ENCODE data around the gene GADD45A. TPM values are rescaled to one million over a fixed set of nuclear protein-coding genes. Genes with fewer than 3 reads are reported as not detected.

The GADD45A gene
- polyA plus RNA-seq, 1 donor (not counting 4 experiments of a cell fraction or from before 2014, with no cell fraction given) = 151 TPM

DNA sequence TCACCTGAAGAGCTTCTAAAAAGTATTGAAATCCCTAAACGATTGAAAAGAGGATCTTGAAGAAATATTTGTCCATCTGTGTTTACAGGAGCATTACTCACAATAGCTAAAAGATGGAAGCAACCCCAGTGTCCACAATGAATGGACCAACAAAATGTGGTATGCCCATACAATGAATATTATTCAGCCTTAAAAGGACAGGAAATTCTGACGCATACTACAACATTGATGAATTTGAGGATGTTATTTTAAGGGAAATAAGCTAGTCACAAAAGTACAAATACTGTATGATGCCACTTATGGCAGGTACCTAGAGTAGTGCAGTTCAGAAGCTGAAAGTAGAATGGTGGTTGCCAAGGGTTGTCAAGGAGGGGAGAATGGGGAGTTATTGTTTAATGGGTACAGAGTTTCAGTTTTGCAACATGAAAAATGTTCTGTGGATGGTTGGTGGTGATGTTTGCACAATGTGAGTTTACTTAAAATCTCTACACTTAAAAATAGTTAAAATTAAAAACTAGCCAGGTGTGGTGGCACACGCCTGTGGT, 37.1 kb upstream of the GADD45A start:
- H3K9me1 ChIP-seq (ENCODE audit: control insufficient read depth, extremely low read depth, insufficient read depth, low read length) = no peaks in the 10 kb centered on the region
- no peaks in the 10 kb centered on the region for H3K9me3 ChIP-seq (ENCODE audit: control insufficient read depth, low read depth, low read length)
- no peak for TF ChIP-seq EZH2 (IDR thresholded peaks at IDR 0.05; ENCODE audit: low read length)
- TF ChIP-seq, protein P1, sequence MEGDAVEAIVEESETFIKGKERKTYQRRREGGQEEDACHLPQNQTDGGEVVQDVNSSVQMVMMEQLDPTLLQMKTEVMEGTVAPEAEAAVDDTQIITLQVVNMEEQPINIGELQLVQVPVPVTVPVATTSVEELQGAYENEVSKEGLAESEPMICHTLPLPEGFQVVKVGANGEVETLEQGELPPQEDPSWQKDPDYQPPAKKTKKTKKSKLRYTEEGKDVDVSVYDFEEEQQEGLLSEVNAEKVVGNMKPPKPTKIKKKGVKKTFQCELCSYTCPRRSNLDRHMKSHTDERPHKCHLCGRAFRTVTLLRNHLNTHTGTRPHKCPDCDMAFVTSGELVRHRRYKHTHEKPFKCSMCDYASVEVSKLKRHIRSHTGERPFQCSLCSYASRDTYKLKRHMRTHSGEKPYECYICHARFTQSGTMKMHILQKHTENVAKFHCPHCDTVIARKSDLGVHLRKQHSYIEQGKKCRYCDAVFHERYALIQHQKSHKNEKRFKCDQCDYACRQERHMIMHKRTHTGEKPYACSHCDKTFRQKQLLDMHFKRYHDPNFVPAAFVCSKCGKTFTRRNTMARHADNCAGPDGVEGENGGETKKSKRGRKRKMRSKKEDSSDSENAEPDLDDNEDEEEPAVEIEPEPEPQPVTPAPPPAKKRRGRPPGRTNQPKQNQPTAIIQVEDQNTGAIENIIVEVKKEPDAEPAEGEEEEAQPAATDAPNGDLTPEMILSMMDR (optimal IDR thresholded peaks at IDR 0.05 in 1 of 3, IDR thresholded peaks at IDR 0.05 in 1 of 3, conservative IDR thresholded peaks at IDR 0.05 in 1 of 3; ENCODE audit: extremely low read depth in 1 of 3, insufficient read depth in 2 of 3, low read length in 3 of 3) = no peak
- no peaks in the 10 kb centered on the region for H4K20me1 ChIP-seq (ENCODE audit: control insufficient read depth, extremely low read depth, insufficient read depth, low read length)
- no peak overlapping the region for H2AFZ ChIP-seq (ENCODE audit: control insufficient read depth, low read length)
- dilution Hi-C loops (cut with MboI; ENCODE audit: extremely low pct_ligation_motif_present, low sequenced_read_pairs) = no loop called here
- FAIRE-seq (no peak), DNase-seq (ENCODE audit: low read depth, low spot score) (no peak)
- no peak overlapping the region for H3K4me3 ChIP-seq (ENCODE audit: control insufficient read depth in 2 of 3, extremely low read depth in 1 of 3, insufficient read depth in 2 of 3, low read depth in 1 of 3, low read length in 3 of 3)
- no peaks in the 10 kb centered on the region for H3K79me2 ChIP-seq (ENCODE audit: control insufficient read depth, insufficient read depth, low read length)
- H3K4me1 ChIP-seq (ENCODE audit: control insufficient read depth, extremely low read depth, insufficient read depth, low read length) = peaks cover 15% of the 10 kb centered on the region
- no peaks in the 10 kb centered on the region for H3K36me3 ChIP-seq (ENCODE audit: control insufficient read depth in 2 of 2, extremely low read depth in 1 of 2, insufficient read depth in 2 of 2, low read length in 2 of 2)
- H3K27ac ChIP-seq (ENCODE audit: control insufficient read depth, insufficient read depth, low read length) = no peak overlapping the region
- H3K27me3 ChIP-seq (ENCODE audit: control insufficient read depth, extremely low read depth, insufficient read depth, low read length) = no peaks in the 10 kb centered on the region
- H3K9ac ChIP-seq (ENCODE audit: control insufficient read depth, extremely low read depth, insufficient read depth, low read length) = no peak overlapping the region
- no peak overlapping the region for H3K4me2 ChIP-seq (ENCODE audit: control insufficient read depth, extremely low read depth, insufficient read depth, low read depth, low read length)

DNA sequence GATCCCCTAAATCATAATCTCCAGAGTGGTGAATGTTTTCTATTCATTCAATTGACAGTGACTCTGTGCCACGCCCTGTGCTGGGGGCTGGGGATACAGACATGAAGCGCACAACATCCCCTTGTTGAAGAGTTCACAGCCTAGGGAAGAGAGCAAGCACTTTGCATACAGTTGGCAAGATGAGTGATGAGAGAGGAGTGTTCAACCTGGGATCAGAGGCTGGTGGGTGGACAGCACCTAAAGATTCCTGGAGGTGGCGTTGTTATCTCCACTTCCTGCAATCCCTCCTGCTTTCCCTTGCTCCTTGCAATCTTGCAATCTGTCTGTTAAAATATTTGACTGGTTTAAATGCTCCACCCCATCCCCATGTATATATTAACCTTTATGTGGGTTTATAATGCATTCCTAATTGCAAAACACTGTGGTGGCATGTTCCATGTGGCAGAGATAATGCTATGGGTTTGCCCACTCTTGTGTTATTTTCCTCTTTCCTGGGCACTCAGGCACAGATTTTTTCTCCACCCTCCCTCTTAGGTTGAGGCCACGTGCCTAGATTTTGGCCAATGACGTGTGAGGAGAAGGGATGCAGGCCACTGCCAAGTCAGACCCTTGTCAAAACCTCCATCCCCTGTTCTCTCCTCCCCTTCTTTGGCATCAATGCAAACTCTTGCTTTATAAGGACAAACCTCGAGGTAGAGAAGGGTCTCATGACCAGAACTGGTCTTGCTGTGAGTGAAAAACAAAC, 36.2 kb upstream of the GADD45A start:
- Histone ChIP-seq H3K36me3 (ENCODE audit: control insufficient read depth in 2 of 2, extremely low read depth in 1 of 2, insufficient read depth in 2 of 2, low read length in 2 of 2) (no peaks in the 10 kb centered on the region), H4K20me1 (ENCODE audit: control insufficient read depth, extremely low read depth, insufficient read depth, low read length) (no peaks in the 10 kb centered on the region), H3K9ac (ENCODE audit: control insufficient read depth, extremely low read depth, insufficient read depth, low read length) (no peak overlapping the region), H3K4me1 (ENCODE audit: control insufficient read depth, extremely low read depth, insufficient read depth, low read length) (peaks cover 15% of the 10 kb centered on the region), H2AFZ (ENCODE audit: control insufficient read depth, low read length) (no peak overlapping the region), H3K9me3 (ENCODE audit: control insufficient read depth, low read depth, low read length) (no peaks in the 10 kb centered on the region), H3K27me3 (ENCODE audit: control insufficient read depth, extremely low read depth, insufficient read depth, low read length) (no peaks in the 10 kb centered on the region), H3K27ac (ENCODE audit: control insufficient read depth, insufficient read depth, low read length) (no peak overlapping the region), H3K79me2 (ENCODE audit: control insufficient read depth, insufficient read depth, low read length) (no peaks in the 10 kb centered on the region), H3K4me3 (ENCODE audit: control insufficient read depth in 2 of 3, extremely low read depth in 1 of 3, insufficient read depth in 2 of 3, low read depth in 1 of 3, low read length in 3 of 3) (no peak overlapping the region), H3K9me1 (ENCODE audit: control insufficient read depth, extremely low read depth, insufficient read depth, low read length) (no peaks in the 10 kb centered on the region), H3K4me2 (ENCODE audit: control insufficient read depth, extremely low read depth, insufficient read depth, low read depth, low read length) (no peak overlapping the region)
- DNase-seq (ENCODE audit: low read depth, low spot score) (no peak), FAIRE-seq (no peak)
- TF ChIP-seq EZH2 (IDR thresholded peaks at IDR 0.05; ENCODE audit: low read length) = no peak
- TF ChIP-seq, protein P1 (optimal IDR thresholded peaks at IDR 0.05 in 1 of 3, IDR thresholded peaks at IDR 0.05 in 1 of 3, conservative IDR thresholded peaks at IDR 0.05 in 1 of 3; ENCODE audit: extremely low read depth in 1 of 3, insufficient read depth in 2 of 3, low read length in 3 of 3) = peak; percentile 18 to 36 (median 23)
- dilution Hi-C loops (cut with MboI; ENCODE audit: extremely low pct_ligation_motif_present, low sequenced_read_pairs) = no loop called here

All from keratinocyte (primary cell).